PC-3 (cell line): ENCODE results near the gene ARL5C. TPM values are rescaled to one million over a fixed set of nuclear protein-coding genes. Genes with fewer than 3 reads are reported as not detected.
"Not testable (repeated sequence)": the region's sequence is repeated elsewhere in the genome, so short reads cannot be mapped to it uniquely, and the experiment has no call there.

Source experiments
- ATAC-seq: fragments of 200-7000 bp; cut with Tn5 transposase; 2 replicates; pipeline ENCODE4 v1.9.1; 2020; ENCODE audit warnings: mild to moderate bottlenecking, moderate library complexity
- BruUV-seq: library from RNA; stranded (reverse); fragments of 400-500 nt; replicated peaks from 2 replicates; lab custom pipeline; 2021; lab: Mats Ljungman, UMichigan
- CTCF ChIA-PET: fragments of 300-600 bp; sonication (Branson Sonifier 250); formaldehyde crosslinking; loops from one replicate; lab custom pipeline; 2022; ENCODE audit warnings: antibody characterized with exemption; lab: Charles Lee
- POLR2A ChIA-PET: fragments of 300-600 bp; sonication (Branson Sonifier 250); formaldehyde crosslinking; loops from one replicate; lab custom pipeline; 2022; ENCODE audit warnings: antibody characterized with exemption; ENCODE audit not compliant: unreplicated experiment; lab: Charles Lee
- DNase-seq: peaks from one replicate; pipeline ENCODE4 v3.0.0-alpha.2; 2015
- H2AFZ ChIP-seq: fragments of 300-600 bp; sonication (generic); 2 replicates; pipeline ENCODE4 v1.6.0; 2016; ENCODE audit warnings: antibody characterized with exemption, low read length
- H3F3A ChIP-seq: fragments of 300-600 bp; sonication (generic); one replicate; pipeline ENCODE4 v1.6.0; 2017; ENCODE audit warnings: antibody characterized with exemption, low read length, control low read depth, mild to moderate bottlenecking; ENCODE audit not compliant: unreplicated experiment
- H3K27ac ChIP-seq: fragments of 300-600 bp; sonication (generic); 2 replicates; pipeline ENCODE4 v1.5.1; 2016; ENCODE audit warnings: mild to moderate bottlenecking, low read length
- H3K27me3 ChIP-seq: fragments of 300-600 bp; sonication (generic); 2 replicates; pipeline ENCODE4 v1.6.1; 2016; ENCODE audit warnings: low read length, mixed read lengths
- H3K36me3 ChIP-seq: fragments of 300-600 bp; sonication (generic); 2 replicates; pipeline ENCODE4 v1.6.1; 2016; ENCODE audit warnings: low read depth, mixed run types, low read length, mixed read lengths
- H3K4me1 ChIP-seq: fragments of 300-600 bp; sonication (generic); 2 replicates; pipeline ENCODE4 v1.5.1; 2016; ENCODE audit warnings: low read length; ENCODE audit not compliant: insufficient read depth
- H3K4me2 ChIP-seq: fragments of 300-600 bp; sonication (generic); 2 replicates; pipeline ENCODE4 v1.6.0; 2016; ENCODE audit warnings: low read length
- H3K4me3 ChIP-seq: fragments of 300-600 bp; sonication (generic); 2 replicates; pipeline ENCODE4 v1.5.1; 2016; ENCODE audit warnings: mild to moderate bottlenecking, low read length, mixed read lengths
- H3K79me2 ChIP-seq: fragments of 300-600 bp; sonication (generic); 2 replicates; pipeline ENCODE4 v1.6.1; 2017; ENCODE audit warnings: low read length, mixed read lengths
- H3K9ac ChIP-seq: fragments of 300-600 bp; sonication (generic); 2 replicates; pipeline ENCODE4 v1.6.0; 2016; ENCODE audit warnings: mild to moderate bottlenecking, low read length
- H3K9me2 ChIP-seq: fragments of 300-600 bp; sonication (generic); replicated peaks from 2 replicates; pipeline ENCODE4 v1.6.1; 2016; ENCODE audit warnings: mixed run types, low read length, mixed read lengths
- H3K9me3 ChIP-seq: fragments of 300-600 bp; sonication (generic); 2 replicates; pipeline ENCODE4 v1.6.1; 2016; ENCODE audit warnings: low read length, mixed read lengths
- H4K20me1 ChIP-seq: fragments of 300-600 bp; sonication (generic); 2 replicates; pipeline ENCODE4 v1.6.1; 2016; ENCODE audit warnings: low read length, mixed read lengths
- CTCF ChIP-seq: fragments of 300-600 bp; sonication (generic); conservative IDR thresholded peaks from 2 replicates; pipeline ENCODE4 v1.5.1; 2017; ENCODE audit warnings: antibody characterized with exemption, low read depth, mild to moderate bottlenecking, low read length
- EZH2 ChIP-seq: fragments of 300-600 bp; sonication (generic); IDR thresholded peaks from one replicate; pipeline ENCODE4 v1.6.1; 2017; ENCODE audit warnings: antibody characterized with exemption, mild to moderate bottlenecking, low read length; ENCODE audit not compliant: unreplicated experiment
- EZH2phosphoT487 ChIP-seq: fragments of 300-600 bp; sonication (generic); IDR thresholded peaks from 2 replicates; pipeline ENCODE4 v1.6.1; 2018; ENCODE audit warnings: mild to moderate bottlenecking, antibody characterized with exemption, low read length, borderline replicate concordance
- intact Hi-C: fragments of 100-400 bp; cut with micrococcal nuclease; formaldehyde crosslinking; loops from 2 replicates; pipeline ENCODE4 v1.9.0; 2023
- total RNA-seq: library from RNA; depleted of rRNA; stranded (reverse); fragments of >200 nt; gene quantifications from 2 replicates; pipeline ENCODE4 v1.2.3, GENCODE V29; 2014

The ARL5C gene
- total RNA-seq, 1 experiment from 2014 or later = not detected

DNA sequence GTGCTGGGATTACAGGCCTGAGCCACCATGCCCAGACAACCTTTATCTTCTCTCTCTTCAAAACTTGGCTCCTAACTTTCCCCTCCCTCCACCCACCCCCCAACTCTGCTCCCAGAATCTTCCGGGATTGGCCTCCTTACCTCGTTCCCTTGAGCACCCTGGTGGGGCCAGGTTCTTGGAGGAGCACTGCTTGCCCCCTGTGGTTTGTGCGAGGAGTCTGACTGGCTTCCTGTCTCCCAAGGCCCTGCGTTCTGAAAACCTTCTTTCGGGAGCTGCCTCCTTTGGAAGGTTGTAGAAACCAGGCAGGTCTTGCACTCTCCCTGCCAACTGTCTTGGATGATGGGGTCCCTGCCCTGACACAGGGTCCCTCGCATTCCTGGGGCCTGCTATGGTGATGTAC is 34.3 kb downstream of the ARL5C start:
- DNase-seq = no peak
- ChIA-PET CTCF (no interaction called here), POLR2A (no interaction called here)
- BruUV-seq = no TSS peak
- Histone ChIP-seq H3K79me2 (no peaks in the 10 kb centered on the region), H2AFZ (no peak overlapping the region), H3K9me3 (no peaks in the 10 kb centered on the region), H3K4me3 (no peak overlapping the region), H3K9ac (no peak overlapping the region), H3K4me1 (no peaks in the 10 kb centered on the region), H3K27ac (no peak overlapping the region), H3K36me3 (no peaks in the 10 kb centered on the region), H3K27me3 (no peaks in the 10 kb centered on the region), H3K4me2 (no peak overlapping the region), H3K9me2 (no peaks in the 10 kb centered on the region), H3F3A (no peaks in the 10 kb centered on the region), H4K20me1 (no peaks in the 10 kb centered on the region)
- no peak for TF ChIP-seq EZH2phosphoT487
- no peak for TF ChIP-seq EZH2
- no peak for TF ChIP-seq CTCF
- no peak for ATAC-seq
- intact Hi-C loops = no loop called here

DNA sequence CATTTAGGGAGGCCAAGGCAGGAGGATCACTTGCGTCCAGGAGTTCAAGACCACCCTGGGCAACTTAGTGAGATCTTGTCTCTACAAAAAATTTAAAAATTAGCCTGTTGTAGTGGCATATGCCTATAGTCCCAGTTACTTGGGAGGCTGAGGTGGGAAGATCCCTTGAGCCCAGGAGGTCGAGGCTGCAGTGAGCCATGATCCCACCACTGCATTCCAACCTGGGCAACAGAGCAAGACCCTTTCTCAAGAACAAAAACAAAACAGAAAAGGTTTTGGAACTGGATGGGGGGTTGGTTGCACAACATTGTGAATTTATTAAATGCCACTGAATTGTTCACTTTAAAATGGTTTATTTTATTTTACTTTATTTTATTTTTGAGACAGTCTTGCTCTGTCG is 35.8 kb downstream of the ARL5C start:
- intact Hi-C loops = no loop called here
- TF ChIP-seq EZH2 (no peak), CTCF (no peak), EZH2phosphoT487 (no peak)
- Histone ChIP-seq H2AFZ (no peak overlapping the region), H4K20me1 (no peaks in the 10 kb centered on the region), H3K9ac (no peak overlapping the region), H3K4me3 (no peak overlapping the region), H3K27me3 (no peaks in the 10 kb centered on the region), H3K79me2 (no peaks in the 10 kb centered on the region), H3K9me3 (no peaks in the 10 kb centered on the region), H3K4me1 (no peaks in the 10 kb centered on the region), H3K4me2 (no peak overlapping the region), H3K36me3 (no peaks in the 10 kb centered on the region), H3K27ac (no peak overlapping the region), H3K9me2 (no peaks in the 10 kb centered on the region), H3F3A (no peaks in the 10 kb centered on the region)
- DNase-seq (no peak), ATAC-seq (no peak)
- ChIA-PET CTCF (no interaction called here), POLR2A (no interaction called here)
- BruUV-seq = no TSS peak

DNA sequence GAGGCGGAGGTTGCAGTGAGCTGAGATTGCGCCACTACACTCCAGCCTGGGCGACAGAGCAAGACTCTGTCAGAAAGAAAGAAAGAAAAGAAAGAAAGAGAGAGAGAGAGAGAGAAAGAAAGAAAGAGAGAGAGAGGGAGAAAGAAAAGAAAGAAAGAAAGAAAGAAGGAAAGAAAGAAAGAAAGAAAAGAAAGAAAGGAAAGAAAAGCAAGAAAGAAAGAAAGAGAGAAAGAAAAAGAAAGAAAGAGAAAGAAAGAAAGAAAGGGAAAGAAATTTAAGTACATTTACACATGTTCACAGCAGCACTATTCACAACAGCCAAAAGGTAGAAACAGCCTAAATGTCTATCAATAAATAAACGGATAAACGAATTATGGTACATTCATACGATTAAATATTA is 36.4 kb downstream of the ARL5C start:
- H3K9me3 ChIP-seq, H3F3A ChIP-seq, H3K9me2 ChIP-seq, H3K79me2 ChIP-seq, ATAC-seq, BruUV-seq, H3K4me2 ChIP-seq, H3K27ac ChIP-seq, H3K9ac ChIP-seq, H3K36me3 ChIP-seq, POLR2A ChIA-PET, CTCF ChIA-PET, H3K4me3 ChIP-seq, intact Hi-C loops, H2AFZ ChIP-seq, DNase-seq, H3K27me3 ChIP-seq, H3K4me1 ChIP-seq, H4K20me1 ChIP-seq: not testable (repeated sequence)
